ENCODE measurements around the gene SNCAIP.

The SNCAIP gene

DNA sequence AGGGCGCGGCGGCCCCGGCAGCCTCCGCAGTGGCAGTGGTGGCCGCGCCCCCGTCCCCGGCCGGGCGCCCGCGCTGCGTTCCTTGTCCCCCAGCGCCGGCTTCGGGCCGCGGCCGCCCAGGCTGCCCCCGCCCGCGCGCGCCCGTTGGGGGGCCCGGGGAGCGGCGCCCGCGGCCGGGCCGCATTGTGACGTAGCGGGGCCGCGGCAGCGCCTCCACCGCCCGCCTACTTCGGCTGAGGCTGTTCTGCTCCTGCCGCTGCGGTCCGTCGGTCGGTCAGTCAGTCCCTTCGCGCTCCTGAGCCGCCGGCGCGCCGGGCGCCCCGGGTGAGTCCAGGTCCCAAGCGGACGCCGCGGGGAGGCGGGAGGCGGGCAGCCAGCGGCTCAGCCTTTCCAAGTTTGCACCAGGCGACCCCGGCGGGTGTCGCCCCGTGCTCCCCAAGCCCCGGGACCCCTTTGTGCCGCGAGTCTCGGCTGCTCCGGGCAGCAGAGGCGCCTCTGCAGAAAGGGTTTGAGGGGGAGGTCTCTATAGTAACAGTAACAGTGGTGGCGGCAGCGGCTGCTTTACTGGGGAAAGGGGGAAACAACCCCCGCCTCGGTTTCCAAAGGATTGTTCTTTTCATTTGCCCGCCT lies at the start of gene SNCAIP:
TSS of gene SNCAIP (plus strand) at position 277 of the 630 bp plus-strand sequence. CDS start 78,898 bp downstream, outside the sequence.
- DNase-seq (ENCODE audit: low read depth in 2 of 2) = no peak

- DNase-seq (ENCODE audit: low read depth in 2 of 2) = no peak
These were observed 48.5 kb upstream of the SNCAIP start for GRCh38 chr5:122263352-122264030.

- no peak for DNase-seq (ENCODE audit: low read depth in 2 of 2)
These were observed 47.4 kb upstream of the SNCAIP start for GRCh38 chr5:122264610-122265009.

DNA sequence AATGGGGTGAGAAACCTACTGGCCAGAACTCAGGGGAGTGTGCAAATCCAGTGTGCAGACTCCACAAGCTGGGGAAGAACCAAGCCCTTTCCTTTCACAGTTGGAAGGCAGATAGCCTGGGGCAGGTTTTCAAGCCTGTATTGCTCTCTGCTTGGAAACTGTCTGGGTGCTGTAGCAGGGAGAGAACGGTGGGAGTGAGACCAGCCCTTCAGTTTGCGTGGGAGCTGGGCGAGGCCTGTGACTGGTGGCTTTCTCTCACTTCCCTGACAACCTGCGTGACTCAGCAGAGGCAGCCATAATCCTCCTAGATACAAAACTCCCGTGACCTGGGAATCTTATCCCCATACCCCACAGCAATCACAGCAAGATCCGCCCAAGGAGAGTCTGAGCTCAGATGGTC lies 44.9 kb upstream of the SNCAIP start:
- DNase-seq (ENCODE audit: low read depth in 2 of 2) = no peak

- no peak for DNase-seq (ENCODE audit: low read depth in 2 of 2)
These were observed 38.3 kb upstream of the SNCAIP start for GRCh38 chr5:122273696-122274095.

- DNase-seq (ENCODE audit: low read depth in 2 of 2) = no peak
These were observed 28.4 kb upstream of the SNCAIP start for GRCh38 chr5:122283592-122283991.

GRCh38 chr5:122286541-122286940 lies 25.5 kb upstream of the SNCAIP start:
- no peak for DNase-seq (ENCODE audit: low read depth in 2 of 2)

- DNase-seq (ENCODE audit: low read depth in 2 of 2) = no peak
These were observed 24.9 kb upstream of the SNCAIP start for GRCh38 chr5:122287101-122287500.

DNA sequence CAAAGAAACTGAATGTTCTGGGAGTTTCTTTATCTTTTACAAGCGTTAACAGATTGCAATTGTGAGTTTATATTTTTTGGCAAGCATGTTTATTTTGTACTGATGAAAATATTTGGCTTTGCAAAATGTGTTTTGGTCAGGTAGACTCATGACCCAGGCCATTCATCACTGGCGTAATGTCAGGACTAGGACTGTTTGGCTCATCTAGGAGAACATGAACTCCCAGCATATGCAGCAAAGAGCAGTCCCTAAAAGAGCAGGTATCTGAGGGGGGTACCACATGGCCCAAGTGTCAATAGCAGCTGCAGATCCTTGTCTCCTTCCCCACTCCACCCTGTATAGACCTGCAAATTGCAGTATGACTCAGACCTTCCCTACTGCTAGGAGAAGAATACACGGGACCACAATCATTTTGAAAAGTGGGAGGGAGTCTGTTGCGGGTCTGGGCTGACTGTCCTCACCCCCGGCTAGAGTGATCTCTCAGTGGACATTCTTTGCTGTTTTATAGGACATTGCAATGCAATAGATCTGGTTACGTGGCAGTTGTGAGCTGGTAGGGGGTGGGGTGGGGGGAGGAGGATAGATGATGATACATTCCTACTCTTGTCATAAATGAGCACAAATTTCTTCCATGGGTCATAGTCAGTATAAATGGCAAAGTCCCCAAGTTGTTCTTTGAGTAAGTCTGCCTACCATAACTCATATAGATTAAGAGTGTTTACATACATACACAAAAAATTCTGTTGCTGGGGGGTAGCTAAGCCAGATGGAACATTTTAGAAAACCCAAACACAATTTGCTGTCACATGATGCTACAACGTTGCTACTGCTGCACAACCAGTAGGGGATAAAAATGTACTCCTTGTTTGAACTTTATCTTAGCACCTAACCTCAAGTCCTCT lies 20.8 kb upstream of the SNCAIP start:
- DNase-seq (ENCODE audit: low read depth in 2 of 2) = no peak

DNA sequence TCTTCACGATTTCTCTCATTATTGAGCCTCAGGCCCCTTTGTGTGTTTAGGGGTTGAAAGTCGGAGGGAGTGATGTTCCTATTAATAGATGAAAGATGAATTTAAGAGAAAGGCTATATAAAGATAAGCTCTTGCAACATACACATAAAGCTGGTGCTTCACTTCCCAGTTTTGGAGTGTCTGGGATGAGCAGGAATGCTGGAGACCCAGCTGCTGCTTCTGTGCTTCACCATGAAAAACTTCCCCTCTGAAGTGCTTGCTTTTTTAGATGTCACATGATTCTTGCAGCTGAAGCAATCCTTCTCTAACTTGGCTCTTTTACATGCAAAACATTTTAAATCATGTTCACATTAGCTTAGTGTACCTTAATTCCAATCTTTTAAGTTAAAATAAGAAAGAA lies 19.7 kb upstream of the SNCAIP start:
- DNase-seq (ENCODE audit: low read depth in 2 of 2) = no peak

GRCh38 chr5:122295138-122295537 lies 16.9 kb upstream of the SNCAIP start:
- DNase-seq (ENCODE audit: low read depth in 2 of 2) = no peak

- no peak for DNase-seq (ENCODE audit: low read depth in 2 of 2)
These were observed 15.2 kb upstream of the SNCAIP start for GRCh38 chr5:122296871-122297270.

DNA sequence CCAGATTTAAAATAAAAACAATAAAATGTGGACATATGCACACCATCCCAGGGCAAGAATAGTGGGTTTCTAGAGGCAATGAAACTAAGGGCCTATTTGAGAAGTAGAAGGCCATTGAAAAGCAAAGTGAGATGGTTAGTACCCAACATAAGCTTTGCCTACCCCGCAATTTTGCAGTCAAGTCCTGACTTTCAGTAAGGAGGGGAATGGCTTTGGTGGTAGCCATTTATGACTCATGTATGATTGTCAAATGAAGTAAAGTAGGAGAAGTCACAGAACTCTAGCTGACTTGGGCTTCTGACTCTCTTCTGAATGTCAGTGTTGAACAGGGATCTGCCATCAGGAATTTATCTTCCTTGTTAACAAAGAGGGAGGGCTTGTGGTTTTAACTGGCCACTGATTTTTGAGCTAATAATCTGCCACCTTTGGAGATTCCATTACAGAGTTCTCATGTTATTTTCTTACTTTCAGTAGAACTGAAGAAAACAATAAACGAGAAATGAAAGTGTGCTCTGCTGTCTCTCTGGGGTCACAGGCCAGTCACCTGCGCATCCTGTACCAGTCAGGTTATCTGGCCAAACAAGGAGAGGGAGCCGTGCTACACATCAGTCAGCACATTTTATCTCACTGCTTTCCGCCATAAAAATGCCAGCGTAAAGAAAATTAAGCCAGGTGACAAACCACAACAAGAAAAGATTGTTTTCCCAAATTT lies 14.3 kb upstream of the SNCAIP start:
- no peak for DNase-seq (ENCODE audit: low read depth in 2 of 2)

- DNase-seq (ENCODE audit: low read depth in 2 of 2) = no peak
These were observed 11.7 kb upstream of the SNCAIP start for GRCh38 chr5:122300374-122300773.

- no peak for DNase-seq (ENCODE audit: low read depth in 2 of 2)
These were observed 11.0 kb upstream of the SNCAIP start for GRCh38 chr5:122301016-122301415.

DNA sequence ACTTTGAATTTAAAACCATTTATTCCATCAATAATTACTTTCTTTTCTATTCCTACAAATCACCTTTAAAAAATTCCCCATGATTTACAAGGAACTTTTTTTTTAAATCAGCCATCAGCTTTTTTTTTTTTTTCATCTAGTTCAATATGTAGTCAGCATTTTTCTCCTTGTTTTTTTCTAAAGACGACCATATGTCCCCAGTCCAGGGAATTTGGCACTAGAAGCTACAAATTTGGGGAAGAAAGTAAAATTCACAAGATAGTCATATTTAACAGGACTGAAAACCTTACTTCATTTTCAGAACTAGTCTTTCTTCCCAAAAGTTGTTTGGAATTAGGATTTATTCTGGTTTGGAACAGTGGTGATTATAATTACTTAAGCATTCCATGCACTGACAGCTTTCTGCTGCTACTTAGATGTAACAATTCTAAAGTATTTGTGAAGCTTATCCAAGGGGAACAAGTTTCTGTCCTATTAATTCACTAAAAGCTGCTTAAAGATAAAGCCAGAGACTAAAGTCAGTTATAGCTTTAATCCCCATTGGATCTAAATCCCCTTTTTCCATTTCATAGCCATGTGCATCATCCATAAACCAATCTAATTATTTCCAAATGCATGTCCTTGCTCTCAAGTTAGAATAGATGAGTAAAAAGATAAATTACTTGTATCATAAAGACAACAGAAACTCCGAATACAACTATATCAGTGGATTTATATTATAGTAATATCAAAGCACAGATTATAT lies 7.4 kb upstream of the SNCAIP start:
- no peak for DNase-seq (ENCODE audit: low read depth in 2 of 2)

GRCh38 chr5:122306461-122306860 lies 5.6 kb upstream of the SNCAIP start:
- DNase-seq (ENCODE audit: low read depth in 2 of 2) = no peak

- DNase-seq (ENCODE audit: low read depth in 2 of 2) = no peak
These were observed 1.1 kb upstream of the SNCAIP start for GRCh38 chr5:122310889-122311288.

- no peak for DNase-seq (ENCODE audit: low read depth in 2 of 2)
These were observed 508 bp upstream of the SNCAIP start for GRCh38 chr5:122311497-122311960.

DNA sequence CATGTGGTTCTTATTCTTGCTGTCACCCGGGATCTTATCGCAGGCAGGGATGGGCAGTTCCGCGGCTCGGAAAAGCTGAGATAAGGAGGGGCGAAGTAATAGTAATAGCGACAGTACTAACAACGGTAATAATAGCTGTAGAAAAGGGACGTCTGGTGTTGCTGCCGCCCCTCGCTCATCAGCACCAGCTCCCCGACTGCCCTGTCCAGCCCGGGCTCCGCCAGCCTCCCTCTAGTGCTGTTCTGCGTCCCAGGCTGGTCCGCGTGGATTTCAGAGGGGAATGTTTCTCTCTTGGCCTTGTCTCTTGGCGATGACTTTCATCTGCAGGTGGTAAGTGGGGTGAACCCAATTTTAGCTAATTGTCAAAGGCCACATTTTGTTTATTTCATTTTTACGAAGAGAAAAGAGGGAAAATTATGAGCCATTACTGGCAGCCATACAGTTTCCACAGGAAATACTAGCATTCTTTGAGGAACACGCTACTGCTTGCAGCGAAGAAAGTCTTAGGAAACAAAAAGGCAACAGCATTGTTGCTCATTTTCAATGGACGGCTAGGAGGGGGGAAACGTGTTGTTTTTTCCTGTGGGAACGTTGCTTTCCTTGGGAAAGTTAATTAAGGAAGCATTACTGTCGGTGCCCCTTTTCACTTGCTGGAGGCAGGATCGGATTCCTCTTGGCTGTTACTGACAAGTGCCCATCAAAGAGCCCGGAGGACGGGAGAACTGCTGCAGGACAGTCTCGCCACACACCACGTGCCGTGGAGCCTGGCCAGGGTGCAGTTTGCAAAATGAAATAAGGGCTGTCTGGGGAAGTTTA lies 762 bp downstream of the SNCAIP start:
- no peak for DNase-seq (ENCODE audit: low read depth in 2 of 2)
